Measurements from ENCODE around the gene UBE2G2.

DNA sequence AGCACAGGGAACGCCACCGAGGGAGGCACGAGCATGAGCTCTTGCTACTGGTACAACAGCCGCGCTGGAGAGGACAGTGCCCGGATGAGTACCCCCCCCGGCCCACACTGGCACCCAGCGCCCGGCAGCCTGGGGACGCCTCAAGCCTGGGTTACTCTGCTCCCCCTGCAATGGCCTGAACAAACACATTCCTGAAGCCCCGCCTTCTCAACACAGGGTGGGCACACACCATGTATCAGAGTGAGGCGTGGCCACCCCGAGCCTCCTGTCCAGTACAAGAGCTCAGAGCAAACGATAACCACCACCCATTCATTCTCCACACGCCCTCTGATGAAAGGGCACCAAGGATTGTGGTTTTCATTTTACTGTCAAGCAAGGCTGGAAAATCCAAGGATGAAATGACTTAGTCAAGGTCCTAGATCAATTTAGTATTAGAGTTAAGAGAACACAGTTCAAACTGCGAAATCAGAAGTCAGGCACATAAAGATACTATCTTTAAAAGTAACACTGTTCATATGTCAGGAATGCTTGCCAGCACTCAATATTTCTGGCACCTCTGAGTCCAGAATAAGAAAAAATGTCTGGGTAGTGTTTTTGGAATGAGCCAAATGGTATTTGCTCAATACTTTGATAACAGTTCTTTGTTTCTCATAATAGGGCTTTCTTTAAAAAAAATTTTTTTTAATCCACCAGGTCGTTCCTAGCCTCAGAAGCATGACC, 22.0 kb downstream of the UBE2G2 start:
- TF ChIP-seq EP300 (IDR thresholded peaks at IDR 0.05) (no peak), POLR2AphosphoS5 (IDR thresholded peaks at IDR 0.05) (no peak)

Data from upper lobe of left lung (tissue), 4 donors.